Thyroid gland (tissue), 4 donors: ENCODE measurements around the gene ITM2C. TPM values are rescaled to one million over a fixed set of nuclear protein-coding genes. Genes with fewer than 3 reads are reported as not detected.
A peak's percentile ranks its signal among the peaks of the same experiment; 100 is the strongest.

Experiments
- DNase-seq, 2 donors: peaks; one replicate each; pipeline ENCODE4 v3.0.0-alpha.2; 2019
- H3K27ac ChIP-seq, 3 donors: fragments of 200-600 bp; sonication (generic); 1 replicate in 2 of 3; 2 replicates in 1 of 3; pipeline ENCODE4 v1.5.1; 2016 to 2019; ENCODE audit warnings: mild to moderate bottlenecking in 1 of 3, moderate library complexity in 1 of 3
- H3K27me3 ChIP-seq: fragments of 200-600 bp; sonication (generic); one replicate; pipeline ENCODE4 v1.5.1; 2019
- H3K36me3 ChIP-seq, 2 donors: fragments of 200-600 bp; sonication (generic); one replicate each; pipeline ENCODE4 v1.5.1; 2016 to 2019
- H3K4me1 ChIP-seq, 2 donors: fragments of 200-600 bp; sonication (generic); one replicate each; pipeline ENCODE4 v1.5.1; 2017 to 2019
- H3K4me3 ChIP-seq, 3 donors: fragments of 200-600 bp; sonication (generic); replicated peaks in 1 of 3; 1 replicate in 2 of 3; 2 replicates in 1 of 3; pipeline ENCODE4 v1.5.1; 2016; ENCODE audit warnings: mild to moderate bottlenecking in 1 of 3
- H3K9me3 ChIP-seq: fragments of 200-600 bp; sonication (generic); one replicate; pipeline ENCODE4 v1.5.1; 2017
- CTCF ChIP-seq, 6 experiments: fragments of 200-600 bp in 3 of 6; fragments of 450-650 bp in 3 of 6; sonication (generic) in 3 of 6; IDR thresholded peaks; one replicate each; pipeline ENCODE4 v1.5.1; 2016 to 2019; ENCODE audit warnings: antibody characterized with exemption in 6 of 6, mild to moderate bottlenecking in 2 of 6, inconsistent platforms in 1 of 6, moderate library complexity in 1 of 6
- POLR2A ChIP-seq, 2 donors: fragments of 450-650 bp; IDR thresholded peaks; one replicate each; pipeline ENCODE4 v1.6.1; 2017; ENCODE audit warnings: antibody characterized with exemption in 2 of 2, mild to moderate bottlenecking in 2 of 2, moderate library complexity in 1 of 2
- WGBS, 2 donors: methylation state at CpG; one replicate each; pipeline ENCODE4 v1.1.5; 2017; 5-methylcytosine and 5-hydroxymethylcytosine counted together
- intact Hi-C: fragments of 100-400 bp; cut with DNase I; formaldehyde crosslinking; loops from one replicate; pipeline ENCODE4 v1.15.1; 2023
- total RNA-seq, 4 donors: library from RNA; depleted of rRNA; stranded (reverse); fragments of >200 nt; gene quantifications; one replicate each; pipeline ENCODE4 v1.2.3, GENCODE V29; 2016

ITM2C gene
- total RNA-seq, 4 donors from 2014 or later = 29.2 to 54.0 (median 45.4) TPM

DNA sequence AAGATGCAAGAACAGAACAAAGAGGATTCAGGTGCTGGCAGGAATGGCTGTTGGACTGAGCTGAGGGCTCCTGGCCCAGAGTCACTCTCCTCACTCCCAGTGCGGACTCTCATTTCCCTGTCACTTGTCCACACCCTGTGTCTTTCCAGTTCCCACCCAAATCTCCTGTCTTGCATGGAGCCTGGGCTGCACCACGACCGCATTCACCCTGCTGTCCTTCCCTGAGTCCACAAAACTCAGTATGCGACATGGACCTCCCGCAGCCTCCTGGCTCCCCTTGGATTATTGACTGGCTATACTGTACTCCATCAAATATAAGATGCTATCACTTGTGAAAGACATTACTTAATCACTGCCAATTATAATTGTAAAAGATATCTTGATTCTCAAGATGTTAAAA lies 2.5 kb upstream of the ITM2C start:
- Histone ChIP-seq H3K4me3 (no peak overlapping the region), H3K36me3 (no peaks in the 10 kb centered on the region), H3K27me3 (no peaks in the 10 kb centered on the region), H3K4me1 (peaks cover 14 to 19% of the 10 kb centered on the region in 2 donors), H3K27ac (no peak overlapping the region), H3K9me3 (no peaks in the 10 kb centered on the region)
- DNase-seq = no peak
- WGBS, 2 donors = 89 to 93% methylated on average over 5 of the region's 5 CpGs
- intact Hi-C loops = no loop called here
- TF ChIP-seq POLR2A (IDR thresholded peaks at IDR 0.05) (no peak), CTCF (IDR thresholded peaks at IDR 0.05) (no peak)

DNA sequence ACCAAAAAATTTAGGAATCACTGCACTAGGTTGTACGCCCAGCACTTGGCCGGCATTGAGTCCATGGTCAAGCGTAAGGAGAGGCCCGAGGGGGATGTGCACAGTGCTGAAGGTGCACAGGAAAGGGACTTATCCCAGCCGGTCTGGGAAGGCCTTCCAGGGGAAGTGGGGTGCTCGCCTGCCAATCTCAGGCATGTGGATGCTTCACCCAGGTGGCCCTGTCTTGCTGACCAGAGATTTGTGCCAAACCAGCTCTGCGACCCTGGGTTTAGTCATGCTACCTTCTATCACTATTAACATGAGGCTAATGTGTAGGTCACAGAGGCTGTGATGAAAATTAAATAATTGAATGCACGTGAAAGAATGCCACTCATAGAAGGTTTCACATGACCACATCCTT lies 1.7 kb upstream of the ITM2C start:
- Histone ChIP-seq H3K4me3 (no peak overlapping the region), H3K36me3 (no peaks in the 10 kb centered on the region), H3K9me3 (no peaks in the 10 kb centered on the region), H3K4me1 (peaks cover 14 to 19% of the 10 kb centered on the region in 2 donors), H3K27ac (no peak overlapping the region), H3K27me3 (no peaks in the 10 kb centered on the region)
- TF ChIP-seq CTCF (IDR thresholded peaks at IDR 0.05) = no peak
- no peak for TF ChIP-seq POLR2A (IDR thresholded peaks at IDR 0.05)
- no peak for DNase-seq
- intact Hi-C loops = no loop called here
- WGBS, 2 donors = 78 to 87% methylated on average over 7 to 8 of the region's 8 CpGs

DNA sequence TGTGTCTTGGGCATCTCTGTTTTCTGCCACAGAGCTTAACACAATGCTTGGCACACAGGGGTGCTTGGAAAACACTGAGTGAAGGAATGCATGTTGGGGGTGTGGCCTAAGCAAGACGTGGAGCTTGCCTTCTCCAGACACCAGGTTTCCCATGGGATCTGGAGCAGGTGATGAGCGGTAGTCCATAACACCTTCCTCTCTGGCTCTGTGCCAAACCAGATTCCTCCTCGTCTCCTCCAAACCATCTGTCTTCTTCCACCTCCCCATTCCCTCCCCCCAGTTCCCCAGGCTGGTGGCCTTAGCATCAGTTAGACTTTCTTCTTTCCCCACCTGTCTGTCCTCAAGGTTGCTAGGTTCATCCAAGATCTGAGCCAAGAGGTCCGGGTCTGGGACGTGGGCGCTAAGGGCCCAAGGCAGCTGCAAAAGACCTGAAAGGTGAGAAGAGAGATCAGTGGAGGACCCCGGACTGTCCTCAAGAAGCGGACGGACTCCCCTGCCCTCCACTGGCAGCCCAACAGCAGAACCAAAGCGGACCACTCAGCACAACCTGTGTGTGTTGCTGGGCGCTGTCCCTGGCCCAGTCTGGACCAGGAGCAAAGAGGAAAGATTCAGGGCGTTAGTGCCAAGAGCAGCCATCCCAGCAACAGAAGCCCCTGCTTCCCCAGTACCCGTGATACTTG lies 1.2 kb upstream of the ITM2C start:
- Histone ChIP-seq H3K27me3 (no peaks in the 10 kb centered on the region), H3K36me3 (no peaks in the 10 kb centered on the region), H3K4me3 (no peak overlapping the region), H3K9me3 (no peaks in the 10 kb centered on the region), H3K4me1 (peaks cover 14 to 19% of the 10 kb centered on the region in 2 donors), H3K27ac (no peak overlapping the region)
- no peak for DNase-seq
- 78 to 82% methylated on average over 11 to 13 of the region's 13 CpGs for WGBS, 2 donors
- TF ChIP-seq POLR2A (IDR thresholded peaks at IDR 0.05) (no peak), CTCF (IDR thresholded peaks at IDR 0.05) (no peak)
- intact Hi-C loops = no loop called here

DNA sequence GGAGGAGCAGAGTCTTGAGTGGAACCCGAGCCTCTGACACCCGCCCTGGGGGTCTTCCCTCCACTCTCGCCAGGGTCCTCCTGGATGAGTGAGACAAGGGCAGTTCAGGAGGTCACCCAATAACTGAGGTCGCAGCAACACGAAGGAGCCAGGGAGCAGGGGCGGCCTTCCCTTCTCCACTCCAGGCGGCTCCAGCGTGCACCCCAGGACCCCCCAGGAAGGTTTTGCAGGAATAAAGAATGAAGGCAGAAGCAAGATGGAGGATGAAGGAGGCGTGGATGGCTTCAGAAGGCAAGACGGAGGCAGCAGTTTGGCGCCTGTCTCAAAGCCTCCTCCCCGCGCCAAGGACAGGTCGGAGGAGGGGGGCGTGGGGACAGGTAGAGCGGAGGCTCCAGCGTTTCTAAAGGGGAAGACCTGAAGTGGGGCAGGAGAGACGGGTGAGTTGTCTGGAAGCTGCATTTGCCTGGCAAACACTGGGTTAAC lies 579 bp upstream of the ITM2C start:
- intact Hi-C loops = no loop called here
- Histone ChIP-seq H3K4me1 (peaks cover 14 to 19% of the 10 kb centered on the region in 2 donors), H3K9me3 (no peaks in the 10 kb centered on the region), H3K27ac (no peak overlapping the region), H3K36me3 (no peaks in the 10 kb centered on the region), H3K27me3 (no peaks in the 10 kb centered on the region), H3K4me3 (peak overlapping the region in 2 of 3 donors; percentile 63 to 83)
- WGBS, 2 donors = 38 to 50% methylated on average over 15 to 18 of the region's 18 CpGs
- TF ChIP-seq CTCF (IDR thresholded peaks at IDR 0.05) (no peak), POLR2A (IDR thresholded peaks at IDR 0.05) (no peak)
- DNase-seq = no peak

GRCh38 chr2:230865307-230865765 lies 594 bp downstream of the ITM2C start:
- Histone ChIP-seq H3K4me3 (peak overlapping the region; percentile 62 to 83 (median 63)), H3K27me3 (no peaks in the 10 kb centered on the region), H3K27ac (no peak overlapping the region), H3K36me3 (no peaks in the 10 kb centered on the region), H3K9me3 (no peaks in the 10 kb centered on the region), H3K4me1 (peaks cover 14 to 19% of the 10 kb centered on the region in 2 donors)
- intact Hi-C loops = no loop called here
- TF ChIP-seq POLR2A (IDR thresholded peaks at IDR 0.05) (no peak), CTCF (IDR thresholded peaks at IDR 0.05) (no peak)
- 1 to 3% methylated on average over 23 of the region's 24 CpGs for WGBS, 2 donors
- peak in 1 of 2 donors; percentile 18 for DNase-seq
